IMR-90 (cell line): ENCODE data around the gene KHDRBS1. TPM values are rescaled to one million over a fixed set of nuclear protein-coding genes. Genes with fewer than 3 reads are reported as not detected.

ENCODE experiments used
- ATAC-seq: fragments of 200-7000 bp; cut with Tn5 transposase; 2 replicates; pipeline ENCODE4 v1.9.1; 2020; ENCODE audit warnings: low read depth, mild to moderate bottlenecking, moderate library complexity
- BruUV-seq: library from RNA; stranded (reverse); fragments of 400-500 nt; replicated peaks from 2 replicates; lab custom pipeline; 2021; lab: Mats Ljungman, UMichigan
- CTCF ChIA-PET: fragments of 300-600 bp; formaldehyde crosslinking; extraction: SDS; loops from one replicate; lab custom pipeline; 2021; ENCODE audit warnings: antibody characterized with exemption; lab: Yijun Ruan, JAX
- POLR2A ChIA-PET: fragments of 300-600 bp; sonication (Branson Sonifier 250); formaldehyde crosslinking; loops from one replicate; lab custom pipeline; 2022; ENCODE audit warnings: antibody characterized with exemption; ENCODE audit not compliant: unreplicated experiment; lab: Charles Lee
- DNase-seq: peaks from one replicate; pipeline ENCODE4 v3.0.0; 2013
- H2AFZ ChIP-seq: replicated peaks from 2 replicates; pipeline ENCODE3; 2013; ENCODE audit warnings: low read length, mild to moderate bottlenecking; ENCODE audit not compliant: poor library complexity
- H2AK5ac ChIP-seq: 2 replicates; pipeline ENCODE4 v1.6.1; 2013; ENCODE audit warnings: low read depth, low read length, inconsistent platforms
- H2AK9ac ChIP-seq: replicated peaks from 2 replicates; pipeline ENCODE3; 2013; ENCODE audit warnings: mild to moderate bottlenecking, low read depth, low read length, moderate library complexity; ENCODE audit not compliant: poor library complexity
- H2BK120ac ChIP-seq: 2 replicates; pipeline ENCODE4 v1.6.1; 2013; ENCODE audit warnings: low read depth, low read length, inconsistent platforms
- H2BK15ac ChIP-seq: 3 replicates; pipeline ENCODE4 v1.6.1; 2013; ENCODE audit warnings: low read depth, low read length, inconsistent platforms
- H2BK20ac ChIP-seq: 2 replicates; pipeline ENCODE4 v1.6.1; 2013; ENCODE audit warnings: low read depth, mild to moderate bottlenecking, inconsistent platforms, low read length, moderate library complexity
- H2BK5ac ChIP-seq: 2 replicates; pipeline ENCODE4 v1.6.1; 2013; ENCODE audit warnings: mild to moderate bottlenecking, low read depth, low read length, inconsistent platforms; ENCODE audit not compliant: poor library complexity, severe bottlenecking
- H3K14ac ChIP-seq: replicated peaks from 2 replicates; pipeline ENCODE4 v1.6.1; 2013; ENCODE audit warnings: low read depth, low read length, inconsistent platforms
- H3K18ac ChIP-seq: 2 replicates; pipeline ENCODE4 v1.6.1; 2013; ENCODE audit warnings: low read depth, low read length, control low read depth
- H3K23ac ChIP-seq: 2 replicates; pipeline ENCODE4 v1.6.1; 2013; ENCODE audit warnings: low read depth, low read length, inconsistent platforms
- H3K27ac ChIP-seq: 2 replicates; pipeline ENCODE4 v1.5.1; 2013; ENCODE audit warnings: mild to moderate bottlenecking, control low read depth, low read length; ENCODE audit not compliant: insufficient read depth
- H3K27me3 ChIP-seq: 2 replicates; pipeline ENCODE4 v1.6.1; 2013; ENCODE audit warnings: low read length; ENCODE audit not compliant: control insufficient read depth, insufficient read depth
- H3K36me3 ChIP-seq: 2 replicates; pipeline ENCODE4 v1.6.1; 2013; ENCODE audit warnings: low read length, mixed read lengths; ENCODE audit not compliant: control insufficient read depth, insufficient read depth
- H3K4ac ChIP-seq: 2 replicates; pipeline ENCODE4 v1.6.1; 2013; ENCODE audit warnings: low read depth, low read length, inconsistent platforms
- H3K4me1 ChIP-seq: 2 replicates; pipeline ENCODE4 v1.6.1; 2013; ENCODE audit warnings: low read length, mixed read lengths; ENCODE audit not compliant: control insufficient read depth, insufficient read depth
- H3K4me2 ChIP-seq: 2 replicates; pipeline ENCODE4 v1.6.1; 2013; ENCODE audit warnings: low read depth, mild to moderate bottlenecking, control low read depth, low read length, moderate library complexity
- H3K4me3 ChIP-seq: 2 replicates; pipeline ENCODE4 v1.5.1; 2013; ENCODE audit warnings: low read depth, mild to moderate bottlenecking, control low read depth, low read length, moderate library complexity; ENCODE audit not compliant: insufficient read depth
- H3K56ac ChIP-seq: 2 replicates; pipeline ENCODE4 v1.6.1; 2013; ENCODE audit warnings: low read length, inconsistent platforms; ENCODE audit not compliant: insufficient read depth; ENCODE audit errors: extremely low read depth
- H3K79me1 ChIP-seq, 2 experiments: 2 replicates each; pipeline ENCODE4 v1.6.1; 2013; ENCODE audit warnings: low read length in 2 of 2, inconsistent platforms in 1 of 2, low read depth in 1 of 2
- H3K9ac ChIP-seq: 2 replicates; pipeline ENCODE4 v1.6.1; 2013; ENCODE audit warnings: low read depth, low read length, control low read depth
- H3K9me1 ChIP-seq: 2 replicates; pipeline ENCODE4 v1.6.1; 2013; ENCODE audit warnings: low read length, inconsistent platforms; ENCODE audit not compliant: insufficient read depth
- H3K9me3 ChIP-seq: 2 replicates; pipeline ENCODE4 v1.6.1; 2013; ENCODE audit warnings: low read length; ENCODE audit not compliant: control insufficient read depth, insufficient read depth
- H4K20me1 ChIP-seq: 2 replicates; pipeline ENCODE4 v1.6.1; 2013; ENCODE audit warnings: low read length, inconsistent platforms; ENCODE audit not compliant: insufficient read depth
- H4K5ac ChIP-seq: 2 replicates; pipeline ENCODE4 v1.6.1; 2013; ENCODE audit warnings: mild to moderate bottlenecking, low read depth, low read length, control low read depth
- H4K8ac ChIP-seq, 2 experiments: 2 replicates each; pipeline ENCODE4 v1.6.1; 2013; ENCODE audit warnings: low read depth in 2 of 2, low read length in 2 of 2, control low read depth in 1 of 2, inconsistent platforms in 1 of 2
- H4K91ac ChIP-seq: 2 replicates; pipeline ENCODE4 v1.6.1; 2013; ENCODE audit warnings: low read depth, low read length, inconsistent platforms; ENCODE audit not compliant: insufficient read depth
- ELK1 ChIP-seq: fragments of 150-350 bp; IDR thresholded peaks from 2 replicates; pipeline ENCODE4 v1.6.1; 2016; ENCODE audit warnings: low read depth, mild to moderate bottlenecking, low read length, moderate library complexity, borderline replicate concordance
- WGBS, 2 experiments: methylation state at CpG; one replicate each; pipeline versions ENCODE4 v1.1.5 to v1.1.7; 2013; ENCODE audit warnings: missing lambda C conversion rate in 2 of 2; ENCODE audit not compliant: insufficient read length in 1 of 2; ENCODE audit errors: extremely low coverage in 2 of 2; 5-methylcytosine and 5-hydroxymethylcytosine counted together
- dilution Hi-C: fragments of 300-500 bp; cut with HindIII; formaldehyde crosslinking; loops from one replicate; pipeline ENCODE4 v1.14.3; 2018; ENCODE audit warnings: low sequenced_read_pairs; ENCODE audit not compliant: unreplicated experiment
- in situ Hi-C: fragments of 300-500 bp; cut with MboI; formaldehyde crosslinking; loops from 3 replicates; pipeline ENCODE4 v1.14.3; 2019; ENCODE audit warnings: low sequenced_read_pairs, inconsistent platforms, mixed read lengths
- intact Hi-C: fragments of 100-400 bp; cut with micrococcal nuclease; formaldehyde crosslinking; loops from 2 replicates; pipeline ENCODE4 v1.10.0; 2022
- polyA plus RNA-seq, 3 experiments: library from polyadenylated mRNA; depleted of rRNA; stranded (reverse); fragments of >200 nt; gene quantifications; 2 replicates each; pipeline ENCODE4 v1.2.3, GENCODE V29; 2012; ENCODE audit warnings: low replicate concordance in 1 of 3
- total RNA-seq: library from RNA; depleted of rRNA; stranded (reverse); fragments of >200 nt; gene quantifications from 2 replicates; pipeline ENCODE4 v1.2.3, GENCODE V29; 2012

Gene KHDRBS1
- total and polyA plus RNA-seq, 2 of the 4 experiments (the other 2 are of a cell fraction), result 33.7 to 67.6 TPM

GRCh38 chr1:32010246-32010645 lies 3.4 kb upstream of the KHDRBS1 start:
- 76% methylated on average over 2 of the region's 5 CpGs; no CpG with 5 or more reads in 1 of the 2 experiments for WGBS, 2 experiments
- no peak overlapping the region for H2BK120ac ChIP-seq
- no peaks in the 10 kb centered on the region for H3K36me3 ChIP-seq
- no peak overlapping the region for H3K56ac ChIP-seq
- H3K9me1 ChIP-seq, result peaks cover 4% of the 10 kb centered on the region
- H4K20me1 ChIP-seq, result peaks cover 13% of the 10 kb centered on the region
- no peak for TF ChIP-seq ELK1
- no peak overlapping the region for H2AFZ ChIP-seq
- POLR2A ChIA-PET, result no interaction called here
- peaks cover 0 to 10% of the 10 kb centered on the region in 2 experiments; a peak in 2 of 4 replicates for H3K79me1 ChIP-seq
- DNase-seq (no peak), ATAC-seq (no peak)
- H4K8ac ChIP-seq, result no peak overlapping the region
- H3K27me3 ChIP-seq, result no peaks in the 10 kb centered on the region
- no TSS peak for BruUV-seq
- no peak overlapping the region for H3K14ac ChIP-seq
- H2BK5ac ChIP-seq, result no peak overlapping the region
- H3K4me3 ChIP-seq, result no peak overlapping the region
- no peak overlapping the region for H3K18ac ChIP-seq
- intact Hi-C loops (no loop called here), dilution Hi-C loops (no loop called here), in situ Hi-C loops (no loop called here)
- H2AK5ac ChIP-seq, result no peak overlapping the region
- no peak overlapping the region for H3K27ac ChIP-seq
- no peak overlapping the region for H3K23ac ChIP-seq
- H3K4ac ChIP-seq, result no peak overlapping the region
- H2BK20ac ChIP-seq, result no peak overlapping the region
- no peak overlapping the region for H3K9ac ChIP-seq
- H3K4me1 ChIP-seq, result 0 out of 2 replicates have a peak, but pooled peaks cover 2% of the 10 kb centered on the region
- no peak overlapping the region for H4K91ac ChIP-seq
- no peak overlapping the region for H2AK9ac ChIP-seq
- no peak overlapping the region for H2BK15ac ChIP-seq
- CTCF ChIA-PET, result interaction anchor here (1.3 kb wide), 1 partner anchor 46 kb away, joined by 3 read pairs; no protein-coding TSS in a partner anchor
- H3K4me2 ChIP-seq, result no peak overlapping the region
- H4K5ac ChIP-seq, result no peak overlapping the region
- no peaks in the 10 kb centered on the region for H3K9me3 ChIP-seq
